Hepatocyte (in vitro differentiated cells): Measurements from ENCODE around the gene SPRYD3.

Source experiments
- CTCF ChIP-seq: fragments of 200-600 bp; sonication (generic); IDR thresholded peaks from 2 replicates; pipeline ENCODE4 v1.5.1; 2016; ENCODE audit warnings: antibody characterized with exemption, mild to moderate bottlenecking; ENCODE audit not compliant: poor library complexity
- EZH2 ChIP-seq: fragments of 200-600 bp; sonication (generic); IDR thresholded peaks from 2 replicates; pipeline ENCODE4 v1.6.1; 2016; ENCODE audit warnings: antibody characterized with exemption, mild to moderate bottlenecking, borderline replicate concordance

- no peak for TF ChIP-seq CTCF
- TF ChIP-seq EZH2 = no peak
These were observed 15.2 kb downstream of the SPRYD3 start for GRCh38 chr12:53063708-53064612.
